Osteocyte (in vitro differentiated cells): ENCODE measurements around the gene CDC123. TPM values are rescaled to one million over a fixed set of nuclear protein-coding genes. Genes with fewer than 3 reads are reported as not detected.

Experiments used
- DNase-seq: peaks from one replicate; pipeline ENCODE4 v3.0.0; 2021; ENCODE audit warnings: mixed read lengths; ENCODE audit not compliant: unreplicated experiment; ENCODE audit errors: extremely low spot score
- H3K27ac Mint-ChIP-seq: one replicate; pipeline ENCODE4 v1.8.0; 2021; ENCODE audit warnings: mild to moderate bottlenecking, mixed read lengths; ENCODE audit not compliant: unreplicated experiment
- H3K27me3 Mint-ChIP-seq: one replicate; pipeline ENCODE4 v1.8.0; 2021; ENCODE audit warnings: mixed read lengths; ENCODE audit not compliant: unreplicated experiment
- H3K36me3 Mint-ChIP-seq: one replicate; pipeline ENCODE4 v1.8.0; 2021; ENCODE audit warnings: mixed read lengths; ENCODE audit not compliant: unreplicated experiment
- H3K4me1 Mint-ChIP-seq: one replicate; pipeline ENCODE4 v1.8.0; 2021; ENCODE audit warnings: mixed read lengths; ENCODE audit not compliant: unreplicated experiment
- H3K4me3 Mint-ChIP-seq: one replicate; pipeline ENCODE4 v1.8.0; 2021; ENCODE audit warnings: mild to moderate bottlenecking, moderate library complexity, mixed read lengths; ENCODE audit not compliant: unreplicated experiment
- H3K9me3 Mint-ChIP-seq: one replicate; pipeline ENCODE4 v1.8.0; 2021; ENCODE audit warnings: mixed read lengths; ENCODE audit not compliant: unreplicated experiment
- CTCF ChIP-seq: fragments of 200-600 bp; sonication (generic); IDR thresholded peaks from 2 replicates; pipeline ENCODE4 v1.5.0; 2021; ENCODE audit warnings: antibody characterized with exemption, mild to moderate bottlenecking, moderate library complexity
- total RNA-seq: library from RNA; stranded (reverse); gene quantifications from 2 replicates; pipeline ENCODE4 v1.2.1, GENCODE V29; 2021

The CDC123 gene
- total RNA-seq, 1 donor from 2014 or later = 68.5 TPM

GRCh38 chr10:12184165-12184564 is 11.8 kb upstream of the CDC123 start:
- Mint-ChIP-seq H3K4me3 (no peak overlapping the region), H3K27ac (no peak overlapping the region), H3K9me3 (no peaks in the 10 kb centered on the region), H3K27me3 (no peaks in the 10 kb centered on the region), H3K36me3 (peaks cover 31% of the 10 kb centered on the region), H3K4me1 (no peaks in the 10 kb centered on the region)
- TF ChIP-seq CTCF = no peak
- no peak for DNase-seq

- Mint-ChIP-seq H3K9me3 (no peaks in the 10 kb centered on the region), H3K27ac (no peak overlapping the region), H3K36me3 (peaks cover 30% of the 10 kb centered on the region), H3K27me3 (no peaks in the 10 kb centered on the region), H3K4me3 (no peak overlapping the region), H3K4me1 (peaks cover 2% of the 10 kb centered on the region)
- no peak for DNase-seq
- no peak for TF ChIP-seq CTCF
These were observed 9.7 kb upstream of the CDC123 start for GRCh38 chr10:12186323-12186722.

GRCh38 chr10:12187321-12187905 is 8.6 kb upstream of the CDC123 start:
- no peak overlapping the region for H3K4me3 Mint-ChIP-seq
- no peak for DNase-seq
- peaks cover 2% of the 10 kb centered on the region for H3K4me1 Mint-ChIP-seq
- H3K27ac Mint-ChIP-seq = no peak overlapping the region
- peaks cover 30% of the 10 kb centered on the region for H3K36me3 Mint-ChIP-seq
- H3K9me3 Mint-ChIP-seq = no peaks in the 10 kb centered on the region
- no peaks in the 10 kb centered on the region for H3K27me3 Mint-ChIP-seq
- no peak for TF ChIP-seq CTCF

GRCh38 chr10:12188656-12189055 is 7.3 kb upstream of the CDC123 start:
- Mint-ChIP-seq H3K4me1 (peaks cover 9% of the 10 kb centered on the region), H3K36me3 (peaks cover 29% of the 10 kb centered on the region), H3K4me3 (no peak overlapping the region), H3K27ac (no peak overlapping the region), H3K9me3 (no peaks in the 10 kb centered on the region), H3K27me3 (no peaks in the 10 kb centered on the region)
- DNase-seq = no peak
- no peak for TF ChIP-seq CTCF

GRCh38 chr10:12189426-12189825 is 6.6 kb upstream of the CDC123 start:
- H3K4me1 Mint-ChIP-seq = peaks cover 17% of the 10 kb centered on the region
- no peak overlapping the region for H3K27ac Mint-ChIP-seq
- H3K36me3 Mint-ChIP-seq = peaks cover 29% of the 10 kb centered on the region
- H3K4me3 Mint-ChIP-seq = no peak overlapping the region
- H3K9me3 Mint-ChIP-seq = no peaks in the 10 kb centered on the region
- H3K27me3 Mint-ChIP-seq = no peaks in the 10 kb centered on the region
- no peak for TF ChIP-seq CTCF
- DNase-seq = no peak
